IMR-90 (cell line): ENCODE measurements around the gene SLC46A1. TPM values are rescaled to one million over a fixed set of nuclear protein-coding genes. Genes with fewer than 3 reads are reported as not detected.
A peak's percentile ranks its signal among the peaks of the same experiment; 100 is the strongest.

Experiments used
- ATAC-seq: fragments of 200-7000 bp; cut with Tn5 transposase; 2 replicates; pipeline ENCODE4 v1.9.1; 2020; ENCODE audit warnings: low read depth, mild to moderate bottlenecking, moderate library complexity
- BruUV-seq: library from RNA; stranded (reverse); fragments of 400-500 nt; replicated peaks from 2 replicates; lab custom pipeline; 2021; lab: Mats Ljungman, UMichigan
- CTCF ChIA-PET: fragments of 300-600 bp; formaldehyde crosslinking; extraction: SDS; loops from one replicate; lab custom pipeline; 2021; ENCODE audit warnings: antibody characterized with exemption; lab: Yijun Ruan, JAX
- POLR2A ChIA-PET: fragments of 300-600 bp; sonication (Branson Sonifier 250); formaldehyde crosslinking; loops from one replicate; lab custom pipeline; 2022; ENCODE audit warnings: antibody characterized with exemption; ENCODE audit not compliant: unreplicated experiment; lab: Charles Lee
- DNase-seq: peaks from one replicate; pipeline ENCODE4 v3.0.0; 2013
- H2AFZ ChIP-seq: replicated peaks from 2 replicates; pipeline ENCODE3; 2013; ENCODE audit warnings: low read length, mild to moderate bottlenecking; ENCODE audit not compliant: poor library complexity
- H2AK5ac ChIP-seq: 2 replicates; pipeline ENCODE4 v1.6.1; 2013; ENCODE audit warnings: low read depth, low read length, inconsistent platforms
- H2AK9ac ChIP-seq: replicated peaks from 2 replicates; pipeline ENCODE3; 2013; ENCODE audit warnings: mild to moderate bottlenecking, low read depth, low read length, moderate library complexity; ENCODE audit not compliant: poor library complexity
- H2BK120ac ChIP-seq: 2 replicates; pipeline ENCODE4 v1.6.1; 2013; ENCODE audit warnings: low read depth, low read length, inconsistent platforms
- H2BK15ac ChIP-seq: 3 replicates; pipeline ENCODE4 v1.6.1; 2013; ENCODE audit warnings: low read depth, low read length, inconsistent platforms
- H2BK20ac ChIP-seq: 2 replicates; pipeline ENCODE4 v1.6.1; 2013; ENCODE audit warnings: low read depth, mild to moderate bottlenecking, inconsistent platforms, low read length, moderate library complexity
- H2BK5ac ChIP-seq: 2 replicates; pipeline ENCODE4 v1.6.1; 2013; ENCODE audit warnings: mild to moderate bottlenecking, low read depth, low read length, inconsistent platforms; ENCODE audit not compliant: poor library complexity, severe bottlenecking
- H3K14ac ChIP-seq: replicated peaks from 2 replicates; pipeline ENCODE4 v1.6.1; 2013; ENCODE audit warnings: low read depth, low read length, inconsistent platforms
- H3K18ac ChIP-seq: 2 replicates; pipeline ENCODE4 v1.6.1; 2013; ENCODE audit warnings: low read depth, low read length, control low read depth
- H3K23ac ChIP-seq: 2 replicates; pipeline ENCODE4 v1.6.1; 2013; ENCODE audit warnings: low read depth, low read length, inconsistent platforms
- H3K27ac ChIP-seq: 2 replicates; pipeline ENCODE4 v1.5.1; 2013; ENCODE audit warnings: mild to moderate bottlenecking, control low read depth, low read length; ENCODE audit not compliant: insufficient read depth
- H3K27me3 ChIP-seq: 2 replicates; pipeline ENCODE4 v1.6.1; 2013; ENCODE audit warnings: low read length; ENCODE audit not compliant: control insufficient read depth, insufficient read depth
- H3K36me3 ChIP-seq: 2 replicates; pipeline ENCODE4 v1.6.1; 2013; ENCODE audit warnings: low read length, mixed read lengths; ENCODE audit not compliant: control insufficient read depth, insufficient read depth
- H3K4ac ChIP-seq: 2 replicates; pipeline ENCODE4 v1.6.1; 2013; ENCODE audit warnings: low read depth, low read length, inconsistent platforms
- H3K4me1 ChIP-seq: 2 replicates; pipeline ENCODE4 v1.6.1; 2013; ENCODE audit warnings: low read length, mixed read lengths; ENCODE audit not compliant: control insufficient read depth, insufficient read depth
- H3K4me2 ChIP-seq: 2 replicates; pipeline ENCODE4 v1.6.1; 2013; ENCODE audit warnings: low read depth, mild to moderate bottlenecking, control low read depth, low read length, moderate library complexity
- H3K4me3 ChIP-seq: 2 replicates; pipeline ENCODE4 v1.5.1; 2013; ENCODE audit warnings: low read depth, mild to moderate bottlenecking, control low read depth, low read length, moderate library complexity; ENCODE audit not compliant: insufficient read depth
- H3K56ac ChIP-seq: 2 replicates; pipeline ENCODE4 v1.6.1; 2013; ENCODE audit warnings: low read length, inconsistent platforms; ENCODE audit not compliant: insufficient read depth; ENCODE audit errors: extremely low read depth
- H3K79me1 ChIP-seq, 2 experiments: 2 replicates each; pipeline ENCODE4 v1.6.1; 2013; ENCODE audit warnings: low read length in 2 of 2, inconsistent platforms in 1 of 2, low read depth in 1 of 2
- H3K9ac ChIP-seq: 2 replicates; pipeline ENCODE4 v1.6.1; 2013; ENCODE audit warnings: low read depth, low read length, control low read depth
- H3K9me1 ChIP-seq: 2 replicates; pipeline ENCODE4 v1.6.1; 2013; ENCODE audit warnings: low read length, inconsistent platforms; ENCODE audit not compliant: insufficient read depth
- H3K9me3 ChIP-seq: 2 replicates; pipeline ENCODE4 v1.6.1; 2013; ENCODE audit warnings: low read length; ENCODE audit not compliant: control insufficient read depth, insufficient read depth
- H4K20me1 ChIP-seq: 2 replicates; pipeline ENCODE4 v1.6.1; 2013; ENCODE audit warnings: low read length, inconsistent platforms; ENCODE audit not compliant: insufficient read depth
- H4K5ac ChIP-seq: 2 replicates; pipeline ENCODE4 v1.6.1; 2013; ENCODE audit warnings: mild to moderate bottlenecking, low read depth, low read length, control low read depth
- H4K8ac ChIP-seq, 2 experiments: 2 replicates each; pipeline ENCODE4 v1.6.1; 2013; ENCODE audit warnings: low read depth in 2 of 2, low read length in 2 of 2, control low read depth in 1 of 2, inconsistent platforms in 1 of 2
- H4K91ac ChIP-seq: 2 replicates; pipeline ENCODE4 v1.6.1; 2013; ENCODE audit warnings: low read depth, low read length, inconsistent platforms; ENCODE audit not compliant: insufficient read depth
- FOS ChIP-seq: fragments of 150-350 bp; IDR thresholded peaks from 2 replicates; pipeline ENCODE4 v1.6.1; 2016; ENCODE audit warnings: low read depth, low read length
- MAFK ChIP-seq: IDR thresholded peaks from 2 replicates; pipeline ENCODE4 v1.6.1; 2012; ENCODE audit warnings: low read depth, low read length, improper control_type of control experiment
- WGBS, 2 experiments: methylation state at CpG; one replicate each; pipeline versions ENCODE4 v1.1.5 to v1.1.7; 2013; ENCODE audit warnings: missing lambda C conversion rate in 2 of 2; ENCODE audit not compliant: insufficient read length in 1 of 2; ENCODE audit errors: extremely low coverage in 2 of 2; 5-methylcytosine and 5-hydroxymethylcytosine counted together
- dilution Hi-C: fragments of 300-500 bp; cut with HindIII; formaldehyde crosslinking; loops from one replicate; pipeline ENCODE4 v1.14.3; 2018; ENCODE audit warnings: low sequenced_read_pairs; ENCODE audit not compliant: unreplicated experiment
- in situ Hi-C: fragments of 300-500 bp; cut with MboI; formaldehyde crosslinking; loops from 3 replicates; pipeline ENCODE4 v1.14.3; 2019; ENCODE audit warnings: low sequenced_read_pairs, inconsistent platforms, mixed read lengths
- intact Hi-C: fragments of 100-400 bp; cut with micrococcal nuclease; formaldehyde crosslinking; loops from 2 replicates; pipeline ENCODE4 v1.10.0; 2022
- polyA plus RNA-seq, 3 experiments: library from polyadenylated mRNA; depleted of rRNA; stranded (reverse); fragments of >200 nt; gene quantifications; 2 replicates each; pipeline ENCODE4 v1.2.3, GENCODE V29; 2012; ENCODE audit warnings: low replicate concordance in 1 of 3
- total RNA-seq: library from RNA; depleted of rRNA; stranded (reverse); fragments of >200 nt; gene quantifications from 2 replicates; pipeline ENCODE4 v1.2.3, GENCODE V29; 2012

The SLC46A1 gene
- total and polyA plus RNA-seq, 2 of the 4 experiments (the other 2 are of a cell fraction): 2.7 to 3.9 TPM

DNA sequence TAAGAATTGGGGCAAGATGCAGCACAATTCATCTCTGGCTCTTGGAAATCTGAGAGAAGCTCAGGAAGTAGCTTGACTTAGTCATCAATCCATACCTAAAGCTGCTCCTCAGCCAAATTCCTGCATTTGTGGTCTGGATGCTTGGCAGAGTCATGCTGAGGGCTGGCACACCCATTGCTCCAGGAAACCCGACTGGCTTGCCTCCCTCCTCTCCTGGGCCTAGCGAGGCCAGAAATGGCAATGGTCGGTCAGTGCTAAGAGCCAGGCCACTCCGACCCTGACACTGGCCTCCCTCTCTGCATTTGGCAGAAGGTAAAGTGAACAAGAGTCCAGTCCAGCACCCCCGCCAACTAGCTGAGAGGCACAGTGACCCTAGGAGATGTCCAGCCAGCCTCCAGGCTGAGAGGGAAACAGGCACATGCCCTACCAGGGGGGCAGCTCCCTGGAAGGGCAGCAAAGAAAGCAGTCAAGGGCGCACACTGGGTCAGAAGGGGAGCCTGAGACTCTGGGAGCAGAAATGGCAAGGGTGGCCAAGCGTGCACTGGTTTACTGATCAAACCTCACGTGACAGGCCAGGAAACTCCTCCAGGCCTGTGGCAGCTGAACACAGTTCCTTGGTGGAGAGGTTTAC is 58.6 kb downstream of the SLC46A1 start:
- no peak overlapping the region for H3K4me2 ChIP-seq
- in situ Hi-C loops: loop anchor here (25.0 kb wide), 1 partner anchor 810 kb away; no protein-coding TSS in a partner anchor
- 0 out of 2 replicates have a peak overlapping the region, but pooled peaks have one; percentile 2 for H3K56ac ChIP-seq
- H3K79me1 ChIP-seq: peaks cover 11 to 59% of the 10 kb centered on the region in 2 experiments
- no peaks in the 10 kb centered on the region for H3K27me3 ChIP-seq
- intact Hi-C loops: loop anchor here (2.0 kb wide), 1 partner anchor 543 kb away; no protein-coding TSS in a partner anchor
- no peak overlapping the region for H3K18ac ChIP-seq
- ChIA-PET POLR2A (interaction anchor here (0.6 to 2.8 kb wide), 3 partner anchors 10 to 183 kb away, joined by 8 to 11 read pairs (median 9); partner anchors contain the start of genes IFT20, POLDIP2 and TNFAIP1), CTCF (interaction anchor here (0.8 to 1.7 kb wide), 3 partner anchors 69 to 454 kb away, joined by 3 to 4 read pairs (median 3); partner anchors contain the start of gene LYRM9)
- peaks cover 13% of the 10 kb centered on the region for H4K20me1 ChIP-seq
- peak overlapping the region; percentile 67 for H3K27ac ChIP-seq
- peak overlapping the region; percentile 79 for H2BK5ac ChIP-seq
- H3K4me1 ChIP-seq: peaks cover 16% of the 10 kb centered on the region
- WGBS, 2 experiments: 83% methylated on average over 5 of the region's 8 CpGs; no CpG with 5 or more reads in 1 of the 2 experiments
- peaks cover 79% of the 10 kb centered on the region for H3K36me3 ChIP-seq
- peak overlapping the region; percentile 51 for H2BK20ac ChIP-seq
- H4K5ac ChIP-seq: no peak overlapping the region
- peak; percentile 90 for DNase-seq
- H3K9ac ChIP-seq: 0 out of 2 replicates have a peak overlapping the region, but pooled peaks have one; percentile 7
- peak overlapping the region; percentile 75; the same call in 1 of the 2 replicates for H2AK5ac ChIP-seq
- H3K4me3 ChIP-seq: no peak overlapping the region
- peak overlapping the region; percentile 88 for H3K4ac ChIP-seq
- H2AK9ac ChIP-seq: peak overlapping the region; percentile 59
- no peak overlapping the region for H3K23ac ChIP-seq
- peak overlapping the region in 1 of 2 experiments; percentile 68; a peak in 2 of 4 replicates for H4K8ac ChIP-seq
- no peak for TF ChIP-seq MAFK
- TF ChIP-seq FOS: peak; percentile 47; the same call in 1 of the 2 replicates
- peaks cover 12% of the 10 kb centered on the region; the same call in 1 of the 2 replicates for H3K9me1 ChIP-seq
- TSS peak; percentile 84 for BruUV-seq
- H2BK120ac ChIP-seq: peak overlapping the region; percentile 57
- dilution Hi-C loops: no loop called here
- H4K91ac ChIP-seq: peak overlapping the region; percentile 38; the same call in 1 of the 2 replicates
- no peaks in the 10 kb centered on the region for H3K9me3 ChIP-seq
- peak overlapping the region; percentile 86; the same call in 1 of the 2 replicates for H3K14ac ChIP-seq
- peak; percentile 79 for ATAC-seq
- H2BK15ac ChIP-seq: no peak overlapping the region
- H2AFZ ChIP-seq: peak overlapping the region; percentile 29
